Ramos (cell line): Measurements from ENCODE around the gene SERPINA12.

Source experiments
- in situ Hi-C: fragments of 300-500 bp; cut with MboI; formaldehyde crosslinking; loops from one replicate; pipeline ENCODE4 v1.14.3; 2022; ENCODE audit warnings: low sequenced_read_pairs; ENCODE audit not compliant: unreplicated experiment

The SERPINA12 gene

DNA sequence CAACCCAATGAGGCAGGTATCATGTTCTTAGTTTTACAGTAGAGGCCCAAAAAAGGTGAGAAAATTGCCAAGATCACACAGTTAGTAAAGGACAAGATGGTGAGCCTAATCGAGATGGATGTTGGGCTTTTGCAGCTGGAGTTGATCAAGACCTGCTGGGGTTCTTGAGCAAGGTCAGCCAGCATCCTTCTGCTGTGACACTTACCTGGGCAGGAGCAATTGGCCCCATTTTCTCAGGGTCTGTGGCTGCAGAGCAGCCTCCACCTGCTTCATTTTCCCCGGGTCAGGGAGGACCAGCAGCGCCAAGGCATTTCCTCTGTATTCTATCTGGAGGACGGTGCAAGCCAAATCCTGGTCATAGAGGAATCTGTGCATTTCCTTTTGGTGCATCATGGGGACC lies 63.1 kb downstream of the SERPINA12 start:
- in situ Hi-C loops, result no loop called here

DNA sequence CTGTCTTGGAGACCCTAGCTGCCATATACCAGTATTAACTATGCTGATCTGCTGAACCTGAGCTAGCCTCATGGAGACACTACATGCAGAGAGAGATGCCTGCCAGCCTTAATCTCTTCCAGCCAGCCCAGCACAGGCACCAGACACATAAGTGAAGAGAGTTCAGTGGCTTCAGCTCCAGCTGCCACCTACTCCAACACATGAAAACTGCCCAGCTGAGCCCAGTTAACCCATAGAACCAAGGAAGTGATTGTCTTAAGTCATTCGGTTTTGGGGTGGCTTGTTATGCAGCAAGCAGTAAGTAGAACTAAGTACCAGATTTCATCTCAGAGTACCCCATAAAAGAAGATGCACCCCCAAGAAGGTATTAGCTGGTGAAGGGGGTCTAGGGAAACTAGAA lies 64.3 kb downstream of the SERPINA12 start:
- in situ Hi-C loops, result no loop called here

DNA sequence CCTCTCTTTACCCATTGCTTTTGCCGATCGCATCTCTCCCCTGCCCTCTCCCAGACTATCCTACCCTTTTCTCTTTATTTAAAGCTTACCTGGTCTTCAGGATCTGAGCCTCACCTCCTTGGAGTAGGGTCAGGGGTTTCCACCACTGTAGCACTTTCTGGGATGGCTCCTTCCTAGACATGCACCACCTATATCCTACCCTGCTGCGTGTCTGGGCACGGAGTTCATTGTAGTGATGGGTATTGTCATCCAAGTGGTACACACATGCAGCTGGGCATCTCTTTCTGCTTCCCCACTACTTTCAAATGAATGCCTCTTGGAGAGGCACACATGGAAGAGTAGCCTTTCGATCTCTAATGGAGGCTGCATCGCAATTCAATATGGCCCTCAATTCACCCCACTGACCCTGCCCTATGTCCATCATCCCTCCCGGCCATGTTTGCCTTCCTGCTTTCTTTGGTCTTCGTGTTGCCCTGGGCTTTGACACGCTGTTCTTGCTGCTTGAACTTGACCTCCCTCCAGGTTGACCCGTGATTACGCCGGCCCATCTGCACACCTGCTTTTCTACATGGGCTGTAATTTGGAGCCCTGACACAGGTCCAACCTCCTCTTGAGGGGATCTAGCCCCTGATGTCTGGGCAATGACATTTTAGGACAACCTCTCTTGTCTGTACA lies 67.6 kb downstream of the SERPINA12 start:
- in situ Hi-C loops, result no loop called here

DNA sequence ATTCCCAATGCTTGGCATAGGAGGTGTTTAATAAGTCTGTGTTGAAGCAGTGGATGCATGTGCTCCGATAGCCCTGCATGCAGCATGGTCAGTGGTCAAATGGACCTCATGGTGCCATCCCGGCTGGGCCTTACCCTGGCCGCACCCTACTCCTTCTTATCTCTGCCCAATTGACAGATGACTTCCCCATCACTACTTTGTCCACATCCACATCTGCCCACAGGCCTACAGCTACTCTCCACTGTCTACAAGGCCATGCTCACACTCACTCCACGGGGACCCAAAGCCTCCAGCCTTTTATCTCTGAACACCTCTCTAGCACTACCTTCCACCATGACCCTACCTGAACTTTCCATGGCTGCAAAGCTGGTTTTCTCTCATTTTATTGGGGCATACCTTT lies 68.1 kb downstream of the SERPINA12 start:
- in situ Hi-C loops, result no loop called here

DNA sequence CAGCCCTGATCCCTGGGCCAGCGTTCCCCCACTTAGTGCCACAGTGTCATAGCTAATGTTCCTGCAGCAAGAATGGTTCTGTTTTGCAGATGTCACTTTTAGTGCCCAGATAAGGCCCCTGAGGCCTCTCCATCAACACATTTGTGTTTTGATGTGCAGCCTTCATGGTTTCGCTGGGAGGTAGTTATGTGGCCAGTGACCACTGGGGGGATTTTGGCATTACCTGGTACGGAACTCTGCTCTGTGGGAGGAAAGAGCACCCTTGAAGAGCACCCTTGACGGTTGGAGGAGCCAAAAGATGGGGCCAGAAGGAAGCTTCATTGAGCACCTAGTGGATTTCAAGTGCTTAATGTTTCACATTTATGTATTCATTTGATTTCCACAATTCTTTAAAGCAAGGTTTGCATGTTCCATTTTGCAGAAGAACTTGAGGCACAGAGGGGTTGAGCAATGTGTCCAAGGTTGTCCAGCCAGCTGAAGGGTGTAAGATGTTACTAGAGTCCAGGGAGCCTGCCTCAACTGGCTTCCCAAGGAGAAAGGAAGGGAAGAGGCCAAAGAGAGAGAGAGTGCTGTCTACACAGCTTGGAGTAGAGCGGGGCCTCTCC lies 69.7 kb downstream of the SERPINA12 start:
- in situ Hi-C loops, result no loop called here
